Measurements from ENCODE around the gene AVEN.

- TF ChIP-seq CTCF (IDR thresholded peaks at IDR 0.05) (no peak), POLR2A (IDR thresholded peaks at IDR 0.05) (no peak)
Observed at GRCh38 chr15:33852094-33852493, 186.9 kb downstream of the AVEN start.
